Stimulated activated CD4-positive, alpha-beta T cell treated with anti-CD3 and anti-CD28 coated beads, Interleukin-4, amount 100 ng/mL, for 1 hour (primary cell): Measurements from ENCODE around the gene NRGN.
"Not testable (repeated sequence)": the region's sequence is repeated elsewhere in the genome, so short reads cannot be mapped to it uniquely, and the experiment has no call there.

Source experiments
- DNase-seq: peaks from one replicate; pipeline ENCODE4 v3.0.0-alpha.2; 2020

NRGN gene

GRCh38 chr11:124758355-124759265, 18.9 kb downstream of the NRGN start:
- DNase-seq, result peak; percentile 68

DNA sequence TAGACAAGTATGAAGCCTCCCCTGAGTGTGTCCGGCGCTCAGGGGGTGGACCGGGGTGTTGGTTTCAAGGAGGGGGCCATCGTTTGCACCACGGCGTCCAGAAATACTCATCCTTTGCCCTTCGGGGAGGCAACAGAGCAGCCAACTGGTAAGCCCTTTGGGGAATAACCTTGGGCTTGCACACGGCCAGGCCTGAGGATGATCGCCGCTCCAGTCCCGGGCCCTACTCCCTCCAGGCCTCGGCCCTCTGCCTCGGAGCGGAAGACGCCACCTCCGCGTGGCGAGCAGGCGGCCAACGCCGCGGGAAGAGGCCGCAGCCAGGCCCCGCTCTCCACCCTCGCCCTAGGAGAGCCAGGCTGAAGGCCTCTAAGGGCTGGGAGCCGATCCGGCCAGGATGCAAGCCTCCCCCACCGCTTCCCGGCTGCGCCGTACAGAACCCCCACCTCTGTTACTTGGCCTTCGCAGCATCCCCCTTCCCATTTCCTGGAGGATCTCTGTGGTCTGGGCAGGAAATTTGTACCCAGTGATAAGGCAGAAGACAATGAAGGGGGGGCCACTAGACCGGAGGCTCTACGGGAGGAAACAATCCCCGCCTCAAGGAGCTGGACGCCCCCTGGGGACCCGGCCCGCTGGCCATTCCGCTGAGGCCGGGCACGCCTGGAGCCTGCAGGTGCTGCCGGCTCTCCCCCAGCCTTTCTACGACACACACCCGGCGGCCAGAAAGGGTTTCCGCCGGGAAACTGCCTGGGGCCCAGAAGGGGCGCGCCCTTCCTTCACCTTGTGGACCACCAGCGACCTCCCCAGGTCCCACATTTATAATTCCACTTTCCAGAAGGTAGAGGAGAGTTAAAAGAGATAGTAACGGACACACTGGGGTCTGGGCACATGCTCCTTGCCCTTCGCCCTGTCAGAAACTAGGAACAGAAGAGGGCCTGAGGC, 19.8 kb downstream of the NRGN start:
- no peak for DNase-seq

- DNase-seq, result no peak
Observed at GRCh38 chr11:124760205-124760652, 20.5 kb downstream of the NRGN start.

DNA sequence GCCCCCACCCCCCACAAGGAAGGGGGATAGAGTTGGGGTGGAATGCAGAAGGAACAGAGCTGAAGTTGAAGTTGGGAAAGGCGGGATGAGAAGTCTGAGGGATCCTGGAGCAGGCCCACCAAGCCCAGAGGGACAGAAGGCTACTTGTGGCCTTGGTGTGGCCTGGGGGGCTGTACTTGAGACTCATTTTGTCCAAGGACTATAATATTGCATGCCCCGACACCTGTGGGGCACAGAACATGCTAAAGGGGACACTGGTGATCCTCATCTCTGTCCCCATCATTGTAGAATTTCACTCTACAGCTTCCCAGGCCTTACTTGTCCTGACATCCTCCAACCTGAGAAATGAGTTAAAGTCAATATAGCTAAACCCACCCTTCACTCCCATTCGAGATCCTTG, 21.1 kb downstream of the NRGN start:
- no peak for DNase-seq

GRCh38 chr11:124761301-124762104, 21.8 kb downstream of the NRGN start:
- DNase-seq, result no peak

DNA sequence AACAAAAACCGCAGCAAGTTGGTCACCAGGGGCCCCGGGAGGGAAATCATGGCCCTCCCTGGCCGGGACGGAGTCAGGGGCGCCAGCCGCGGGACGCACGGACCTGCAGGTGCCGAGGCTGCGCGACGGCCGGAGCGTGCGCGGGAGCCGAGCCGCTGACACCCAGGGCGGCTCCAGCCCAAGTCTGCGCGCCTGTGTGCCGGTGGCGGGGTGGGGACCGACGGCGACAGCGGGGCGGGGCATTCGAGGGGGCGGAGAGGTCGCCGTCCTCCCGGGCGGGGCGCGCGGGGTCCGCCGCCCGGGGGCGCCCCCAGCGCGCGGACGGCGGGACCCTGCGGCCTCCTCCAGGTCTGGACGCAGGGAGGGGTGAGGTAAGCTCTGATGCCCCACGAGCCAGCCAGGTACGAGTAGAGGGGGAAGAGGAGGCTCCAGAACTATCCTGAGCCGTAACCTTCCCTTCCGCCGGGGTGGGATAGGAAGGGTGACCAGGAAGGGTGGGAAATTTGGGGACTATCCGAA, 22.4 kb downstream of the NRGN start, which contains the start of gene ESAM:
Gene ESAM (minus strand): TSS at position 186 of the 519 bp plus-strand sequence. CDS start 136 bp downstream, at position 50.
- DNase-seq, result peak; percentile 67

DNA sequence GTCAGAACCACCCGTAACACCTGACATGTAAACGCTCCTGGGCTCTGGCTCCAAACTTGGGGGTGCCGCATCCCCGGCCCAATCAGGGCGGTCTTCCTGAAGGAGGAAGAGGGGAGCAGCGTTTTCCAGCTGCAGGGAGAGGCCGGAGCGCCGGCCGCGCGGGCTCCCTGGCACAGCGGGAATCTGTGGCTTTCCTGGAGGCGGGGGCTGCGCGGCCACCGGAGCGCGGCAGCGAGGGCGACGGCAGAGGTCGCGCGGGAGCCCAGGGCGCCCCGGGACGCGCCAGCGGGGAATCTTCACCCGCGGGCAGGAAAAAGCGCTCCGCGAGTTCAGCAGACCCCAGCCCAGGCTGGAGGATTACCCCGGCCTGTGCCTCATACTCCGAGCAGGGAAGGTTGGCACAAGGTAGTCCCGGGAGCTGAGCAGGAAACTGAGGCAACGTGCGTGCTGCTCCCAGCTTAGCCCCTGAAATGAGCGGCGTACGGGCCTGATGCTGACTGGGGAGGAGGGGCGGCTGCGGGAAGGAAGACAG, 22.9 kb downstream of the NRGN start:
- DNase-seq, result no peak

DNA sequence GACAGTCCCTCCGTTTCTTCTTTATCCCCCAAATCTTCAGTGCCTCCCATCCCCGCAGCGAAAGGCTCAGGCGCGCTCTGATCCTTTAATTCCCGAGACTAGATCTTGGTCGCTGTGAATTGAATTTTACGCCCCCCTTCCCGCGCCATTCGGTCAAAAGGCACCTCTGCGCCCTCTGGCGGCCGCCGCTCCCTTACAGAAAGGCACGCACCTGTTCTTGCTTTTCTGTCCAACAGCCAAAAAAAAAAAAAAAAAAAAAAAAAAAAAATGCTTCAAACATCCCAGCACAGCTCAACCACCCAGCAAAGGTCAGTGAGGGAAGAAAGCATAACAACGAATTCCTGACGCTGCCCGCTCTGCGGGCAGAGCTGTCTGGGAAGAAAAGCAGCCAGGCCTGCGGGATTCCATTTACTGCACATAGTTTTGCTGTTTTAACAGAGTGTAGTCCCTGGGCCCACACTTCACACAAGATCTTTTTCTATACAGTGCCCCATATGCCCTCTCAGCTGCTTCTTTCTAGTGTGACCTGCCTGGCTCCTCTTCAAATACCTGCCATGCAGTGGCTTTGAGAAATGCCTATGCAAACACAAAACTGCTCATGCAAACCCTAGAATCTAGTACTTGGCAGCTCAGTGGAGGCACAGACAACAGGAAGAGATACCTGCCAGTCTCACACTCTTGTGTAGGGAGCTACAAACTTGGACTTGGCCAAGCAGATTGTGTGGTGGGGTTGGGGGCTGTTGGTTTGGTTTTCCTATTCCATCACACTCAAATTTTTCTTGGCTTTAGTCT, 23.6 kb downstream of the NRGN start:
- DNase-seq, result peak; percentile 90

- no peak for DNase-seq
Observed at GRCh38 chr11:124766156-124766555, 26.4 kb downstream of the NRGN start.

- no peak for DNase-seq
Observed at GRCh38 chr11:124768914-124769313, 29.2 kb downstream of the NRGN start.

- no peak for DNase-seq
Observed at GRCh38 chr11:124769806-124770774, 30.3 kb downstream of the NRGN start.

DNA sequence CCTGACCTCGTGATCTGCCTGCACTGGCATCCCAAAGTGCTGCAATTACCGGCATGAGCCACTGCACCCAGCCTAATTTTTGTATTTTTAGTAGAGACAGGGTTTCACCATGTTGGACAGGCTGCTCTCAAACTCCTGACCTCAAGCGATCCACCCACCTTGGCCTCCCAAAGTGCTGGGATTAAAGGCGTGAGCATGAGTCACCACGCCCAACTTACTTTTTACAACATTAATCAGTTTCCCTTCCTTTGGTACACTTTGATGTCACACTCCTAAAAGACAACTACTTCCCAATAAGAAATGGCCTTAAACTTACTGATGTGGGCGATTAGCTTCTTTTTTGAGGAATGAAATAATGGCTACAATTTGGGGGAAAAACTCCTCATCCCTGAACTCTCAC, 31.2 kb downstream of the NRGN start:
- DNase-seq, result not testable (repeated sequence)

DNA sequence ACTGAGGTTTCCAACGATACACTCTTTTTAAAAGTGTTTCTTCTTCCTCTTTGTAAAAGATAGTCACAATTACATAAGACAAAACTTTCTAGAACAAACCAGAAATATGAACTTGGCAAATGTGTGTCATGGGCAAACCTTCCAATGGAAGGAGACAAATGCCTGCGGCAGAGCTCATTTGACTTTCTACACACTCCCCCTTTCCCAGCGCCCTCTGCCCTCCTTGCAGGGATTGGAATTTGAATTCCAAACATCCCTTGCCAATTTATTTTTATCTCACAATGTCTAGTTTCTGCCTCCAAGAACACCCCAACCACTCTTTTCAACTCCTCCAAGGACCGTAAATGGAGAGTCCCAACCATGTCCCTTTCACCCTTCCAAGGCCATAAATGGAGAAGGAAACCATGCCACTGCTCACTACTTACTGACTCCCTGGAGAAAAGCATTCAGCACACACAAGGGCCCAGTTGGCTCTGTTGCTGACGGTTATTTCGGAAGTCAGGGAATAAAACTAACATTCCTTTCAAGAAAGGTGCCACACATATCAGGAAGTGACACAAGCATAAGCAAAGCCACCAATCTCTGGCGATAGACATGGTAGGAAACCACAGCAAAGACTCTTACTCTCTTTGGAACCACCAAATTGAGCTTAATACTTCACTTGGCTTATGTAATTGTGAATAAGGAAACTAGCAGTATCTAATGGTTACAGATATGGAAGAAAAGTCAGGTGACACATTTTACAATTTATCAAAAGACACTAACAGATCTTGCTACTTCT, 37.3 kb downstream of the NRGN start:
- DNase-seq, result no peak

- DNase-seq, result no peak
Observed at GRCh38 chr11:124778281-124778680, 38.5 kb downstream of the NRGN start.

GRCh38 chr11:124779568-124779967, 39.8 kb downstream of the NRGN start:
- no peak for DNase-seq

GRCh38 chr11:124783002-124783401, 43.3 kb downstream of the NRGN start:
- DNase-seq, result no peak

GRCh38 chr11:124784051-124784450, 44.3 kb downstream of the NRGN start:
- DNase-seq, result no peak

DNA sequence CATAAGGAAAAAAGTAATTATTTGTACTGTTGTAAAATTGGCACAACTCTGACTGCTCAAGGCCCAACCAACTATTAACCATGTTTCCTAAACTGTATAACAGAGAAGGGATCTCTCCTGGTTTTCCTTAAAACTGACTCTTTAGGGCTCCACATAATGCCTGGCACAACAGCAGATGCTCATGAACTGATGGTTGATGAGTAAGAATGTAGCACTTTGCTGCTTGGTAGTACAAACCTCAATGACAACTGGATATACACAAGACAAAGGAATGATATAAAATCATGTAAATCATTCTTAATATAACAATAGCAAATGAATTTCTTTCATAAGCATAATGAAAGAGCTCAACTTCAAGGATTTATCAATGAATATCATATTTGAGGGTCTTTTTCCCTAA, 48.8 kb downstream of the NRGN start:
- no peak for DNase-seq
